Stimulated activated CD8-positive, alpha-beta memory T cell treated with anti-CD3 and anti-CD28 coated beads, Interleukin-12 subunit alpha, Interleukin-12 subunit beta, amount 100 ng/mL, for 1 hour (primary cell): ENCODE results near the gene KDM4B.

Source experiments
- DNase-seq: peaks from one replicate; pipeline ENCODE4 v3.0.0-alpha.2; 2020; ENCODE audit warnings: low read depth

KDM4B gene

GRCh38 chr19:5068233-5069072 lies 99.5 kb downstream of the KDM4B start:
- no peak for DNase-seq

- no peak for DNase-seq
These were observed 101.4 kb downstream of the KDM4B start for GRCh38 chr19:5070331-5070730.

DNA sequence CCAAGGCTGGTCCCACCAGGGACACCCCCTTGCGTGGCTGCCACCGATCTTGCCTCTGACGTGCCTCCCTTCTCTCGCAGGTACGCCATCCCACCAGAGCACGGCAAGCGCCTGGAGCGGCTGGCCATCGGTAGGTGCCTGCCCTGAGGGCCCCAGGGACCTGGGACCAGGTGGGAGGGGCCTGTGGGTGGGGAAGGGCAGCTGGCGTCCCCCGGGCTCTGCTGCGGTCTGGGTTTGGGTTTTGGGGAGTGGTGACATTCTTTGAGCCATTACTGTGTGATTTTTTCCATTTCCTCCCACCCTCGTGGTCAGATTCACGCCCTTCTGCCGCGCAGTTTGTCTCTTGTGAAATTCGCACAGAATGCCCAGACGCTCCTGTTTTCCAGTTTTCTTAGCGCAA lies 102.0 kb downstream of the KDM4B start:
- no peak for DNase-seq

- DNase-seq, result no peak
These were observed 102.7 kb downstream of the KDM4B start for GRCh38 chr19:5071579-5071978.

DNA sequence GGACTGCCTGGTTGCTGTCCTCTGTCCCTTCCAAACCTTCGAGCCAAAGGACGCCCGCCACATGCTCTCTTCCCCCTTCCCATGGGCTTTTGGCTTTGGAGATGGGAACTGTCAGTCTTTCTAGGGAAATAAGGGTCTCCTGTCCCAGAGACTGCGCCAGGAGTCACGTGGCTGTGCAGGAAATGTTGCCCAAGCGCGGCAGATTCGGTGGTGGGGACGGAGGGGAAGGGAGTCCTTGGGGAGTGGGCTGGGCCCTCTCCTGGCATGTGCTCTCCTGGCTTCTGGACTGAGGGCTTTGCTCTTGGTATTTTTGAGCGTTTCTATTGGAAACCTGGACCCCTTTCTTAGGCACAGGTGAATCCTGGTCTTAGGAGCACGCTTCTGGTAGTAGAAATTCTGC lies 103.2 kb downstream of the KDM4B start:
- no peak for DNase-seq

DNA sequence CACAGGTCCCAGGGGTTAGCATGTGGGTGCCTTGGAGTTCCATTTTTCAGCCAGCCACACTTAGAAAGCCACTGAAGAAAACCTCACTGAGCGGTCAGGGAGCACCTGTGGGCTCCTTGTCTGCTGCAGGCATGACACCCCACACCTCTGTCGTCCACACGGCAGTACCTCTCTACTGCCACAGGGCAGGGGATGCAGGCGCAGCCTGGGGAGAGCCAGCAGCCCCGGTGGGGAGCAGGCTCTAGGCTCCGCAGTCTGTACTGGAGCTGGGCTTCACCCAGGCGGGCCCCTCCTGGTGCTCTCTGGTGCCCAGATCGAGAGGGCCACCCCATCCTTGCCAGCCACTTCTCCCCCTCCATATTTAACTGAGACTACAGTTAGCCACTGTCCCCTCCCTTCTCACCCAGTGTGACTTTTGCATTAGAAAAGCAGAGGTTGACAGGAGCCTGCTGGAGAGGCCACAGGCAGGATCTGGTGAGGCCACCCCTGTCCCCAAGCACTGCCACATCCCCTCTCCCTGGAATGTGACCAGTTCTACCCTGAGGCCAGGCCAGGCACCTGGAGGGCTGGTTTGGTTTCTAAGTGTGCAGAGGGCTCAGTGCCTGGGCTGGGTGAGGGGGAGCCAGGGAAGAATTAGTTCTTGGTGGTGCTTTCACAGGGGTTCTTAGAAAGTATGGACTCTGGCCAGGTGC lies 104.4 kb downstream of the KDM4B start:
- no peak for DNase-seq

DNA sequence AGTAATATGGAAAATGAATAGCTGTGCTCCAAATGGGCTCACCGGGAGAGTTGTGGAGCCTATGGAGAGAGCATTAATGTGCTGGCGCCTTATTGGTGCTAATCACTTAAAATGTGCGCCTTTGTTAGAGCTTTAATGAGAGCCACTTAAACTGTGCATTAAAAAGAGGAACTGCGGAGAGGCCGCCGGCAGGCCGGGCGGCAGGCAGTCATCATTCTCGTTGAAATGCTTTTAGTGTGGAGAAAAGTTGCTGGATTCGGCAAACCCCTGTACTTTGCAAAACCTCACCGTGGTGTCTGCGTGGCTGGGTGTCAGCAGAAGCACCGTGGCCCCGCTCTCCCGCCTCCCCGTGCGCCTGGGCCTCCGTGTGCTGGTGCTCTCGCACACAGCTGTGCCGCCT lies 105.5 kb downstream of the KDM4B start:
- DNase-seq, result no peak

- no peak for DNase-seq
These were observed 106.0 kb downstream of the KDM4B start for GRCh38 chr19:5074830-5075394.

- no peak for DNase-seq
These were observed 106.7 kb downstream of the KDM4B start for GRCh38 chr19:5075597-5075996.

DNA sequence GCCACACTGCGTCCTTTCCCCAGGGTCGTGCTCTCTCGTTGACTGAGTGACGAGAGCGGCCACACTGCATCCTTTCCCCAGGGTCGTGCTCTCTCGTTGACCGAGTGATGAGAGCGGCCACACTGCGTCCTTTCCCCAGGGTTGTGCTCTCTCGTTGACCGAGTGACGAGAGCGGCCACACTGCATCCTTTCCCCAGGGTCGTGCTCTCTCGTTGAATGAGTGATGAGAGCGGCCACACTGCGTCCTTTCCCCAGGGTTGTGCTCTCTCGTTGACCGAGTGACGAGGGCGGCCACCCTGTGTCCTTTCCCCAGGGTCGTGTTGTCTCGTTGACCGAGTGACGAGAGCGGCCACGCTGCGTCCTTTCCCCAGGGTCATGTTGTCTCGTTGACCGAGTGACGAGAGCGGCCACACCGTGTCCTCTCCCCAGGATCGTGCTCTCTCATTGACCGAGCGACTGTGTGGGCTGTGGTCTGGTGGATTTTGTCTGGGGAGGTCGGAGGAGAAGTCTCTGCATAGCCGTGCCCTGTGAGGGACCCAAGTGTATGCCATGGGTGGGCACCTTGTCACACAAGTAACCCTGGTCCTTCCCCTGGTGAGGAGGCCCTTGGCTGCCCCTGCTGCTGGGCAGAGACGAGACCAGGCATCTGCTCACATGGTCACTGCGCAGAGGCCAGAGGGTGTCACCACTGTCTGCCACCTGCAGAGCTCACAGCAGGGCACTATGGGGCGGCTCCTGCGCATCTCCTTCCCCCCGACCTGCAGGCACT lies 107.7 kb downstream of the KDM4B start:
- DNase-seq, result no peak

GRCh38 chr19:5077209-5077515 lies 108.2 kb downstream of the KDM4B start:
- no peak for DNase-seq

DNA sequence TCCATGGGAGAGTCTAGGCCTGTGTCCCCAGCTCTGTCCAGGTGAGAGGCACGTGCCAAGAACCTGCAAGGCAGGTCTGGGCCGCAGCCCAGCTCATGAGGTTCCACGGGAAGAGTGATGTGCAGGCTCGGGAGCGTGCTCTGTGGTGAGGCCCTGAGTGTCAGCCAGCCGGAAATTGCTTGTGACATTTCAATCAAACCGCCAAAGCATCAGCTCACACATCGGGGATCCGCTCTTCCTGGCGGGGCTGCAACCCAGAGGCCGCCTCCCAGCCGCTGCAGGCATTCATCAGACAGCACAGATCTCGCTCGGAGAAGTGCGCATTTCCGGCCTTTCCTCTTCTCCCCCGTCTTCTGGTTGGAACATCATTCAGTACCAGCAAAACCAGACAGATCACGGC lies 109.3 kb downstream of the KDM4B start:
- no peak for DNase-seq

DNA sequence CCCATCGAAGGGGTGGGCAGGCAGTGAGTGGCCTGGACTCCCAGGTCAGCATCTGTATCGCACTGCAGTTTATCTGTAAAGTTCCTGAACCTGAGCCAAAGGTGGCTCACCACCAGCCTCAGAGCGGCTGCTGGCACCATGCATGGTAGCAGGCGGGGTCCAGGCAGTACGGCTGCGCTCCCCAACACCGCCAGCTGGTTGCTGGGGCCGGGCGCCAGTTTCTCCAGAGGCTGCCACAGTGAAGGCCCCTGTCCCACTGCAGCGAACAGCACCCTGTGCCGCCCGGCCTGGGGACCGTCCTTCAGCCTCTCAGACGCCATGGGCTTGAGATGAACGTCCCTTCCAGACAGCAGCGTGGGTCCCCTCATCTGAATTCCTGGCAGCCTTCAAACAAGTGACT lies 109.8 kb downstream of the KDM4B start:
- DNase-seq, result no peak

DNA sequence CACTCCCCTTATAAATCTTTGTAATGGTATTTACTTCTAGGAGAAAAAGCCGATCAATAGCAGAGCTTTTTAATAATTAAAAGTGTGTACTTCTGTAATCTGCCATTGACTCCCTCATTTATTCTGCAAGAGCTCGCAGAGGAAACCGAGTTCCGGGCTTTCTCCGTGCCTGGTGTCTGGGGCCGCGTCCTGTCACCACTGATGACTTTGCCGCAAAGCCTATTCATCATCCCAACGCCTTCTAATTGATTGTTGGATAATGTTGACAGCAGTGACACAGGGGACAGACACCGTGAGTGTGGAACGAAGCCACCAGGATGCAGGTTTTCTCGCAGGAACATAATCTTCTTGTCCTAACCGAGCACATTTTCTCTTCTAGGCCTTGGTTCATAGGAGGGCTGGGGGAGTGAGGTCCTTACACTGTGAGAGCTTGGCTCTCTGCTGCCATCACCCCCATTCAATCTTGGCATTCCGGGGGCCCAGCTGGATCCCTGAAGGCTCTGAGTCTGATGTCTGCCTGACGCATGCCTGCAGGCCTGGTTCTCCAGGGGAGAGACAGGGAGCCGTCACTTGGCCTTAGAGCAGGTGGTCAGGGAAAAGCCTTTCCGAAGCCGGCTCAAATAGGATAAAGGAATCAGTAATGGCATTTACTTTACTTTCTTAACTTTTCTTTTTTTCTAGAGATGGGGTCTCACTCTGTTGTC lies 110.3 kb downstream of the KDM4B start:
- no peak for DNase-seq

- DNase-seq, result no peak
These were observed 111.2 kb downstream of the KDM4B start for GRCh38 chr19:5080030-5080654.

DNA sequence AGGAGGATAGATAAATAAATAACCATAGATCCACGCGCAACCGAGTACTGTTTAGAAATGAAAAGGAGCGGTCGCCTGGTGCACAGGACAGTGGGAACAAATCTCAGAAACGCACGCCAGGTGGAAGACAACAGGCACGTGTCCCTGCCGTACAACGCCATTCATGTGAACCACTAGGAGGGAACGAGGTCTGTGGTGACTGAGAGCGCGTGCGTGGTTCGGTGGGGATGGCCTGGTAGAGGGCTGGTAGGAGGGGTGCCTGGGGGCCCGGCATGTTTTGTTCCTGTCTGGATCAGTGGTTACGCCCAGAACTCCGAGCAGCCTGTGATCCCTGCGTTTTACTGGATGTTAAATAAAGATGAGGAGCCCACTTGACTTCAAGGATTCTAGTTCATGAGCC lies 111.9 kb downstream of the KDM4B start:
- no peak for DNase-seq

- no peak for DNase-seq
These were observed 112.7 kb downstream of the KDM4B start for GRCh38 chr19:5081443-5082161.

- DNase-seq, result no peak
These were observed 114.6 kb downstream of the KDM4B start for GRCh38 chr19:5083547-5083965.

DNA sequence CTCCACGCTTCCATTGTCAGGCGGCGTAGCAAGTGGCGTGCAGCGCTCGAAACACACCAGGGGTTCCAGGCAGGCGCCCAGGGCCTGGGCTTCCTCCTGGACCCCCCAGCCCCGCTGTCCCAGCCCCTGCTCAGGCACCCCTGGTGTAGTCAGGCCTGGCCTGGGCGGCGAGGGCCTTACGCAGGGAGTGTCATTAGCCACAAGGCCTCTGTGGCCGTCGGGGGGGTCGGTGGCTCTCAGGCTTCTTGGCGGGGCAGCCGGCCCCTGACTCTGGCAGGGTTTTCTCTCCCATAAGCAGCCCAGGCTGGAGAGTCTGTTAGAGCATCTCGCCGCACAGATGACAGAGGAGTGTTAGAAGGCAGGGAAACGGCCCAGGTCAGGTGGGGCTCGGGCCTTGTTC lies 116.7 kb downstream of the KDM4B start:
- DNase-seq, result no peak

GRCh38 chr19:5086230-5086629 lies 117.3 kb downstream of the KDM4B start:
- DNase-seq, result no peak
